Liver (tissue), 9 donors: ENCODE results near the gene DSCAM. TPM values are rescaled to one million over a fixed set of nuclear protein-coding genes. Genes with fewer than 3 reads are reported as not detected.

ENCODE experiments used
- DNase-seq: peaks from one replicate; pipeline ENCODE4 v3.0.0-alpha.2; 2017; ENCODE audit warnings: low spot score
- H3K27ac ChIP-seq, 2 donors: one replicate each; pipeline ENCODE4 v1.7.0; 2013; ENCODE audit warnings: inconsistent platforms in 2 of 2, low read length in 2 of 2, control low read depth in 1 of 2, low read depth in 1 of 2, mild to moderate bottlenecking in 1 of 2
- H3K27me3 ChIP-seq, 4 donors: one replicate each; pipeline versions ENCODE4 v1.6.1 to v1.7.0; 2013; ENCODE audit warnings: low read length in 3 of 4, inconsistent platforms in 1 of 4, mild to moderate bottlenecking in 1 of 4, moderate library complexity in 1 of 4; ENCODE audit not compliant: control insufficient read depth in 4 of 4, insufficient read depth in 4 of 4
- H3K36me3 ChIP-seq, 4 donors: one replicate each; pipeline versions ENCODE4 v1.6.1 to v1.7.0; 2013; ENCODE audit warnings: low read length in 3 of 4, mild to moderate bottlenecking in 3 of 4, low read depth in 1 of 4, moderate library complexity in 1 of 4; ENCODE audit not compliant: control insufficient read depth in 4 of 4, insufficient read depth in 3 of 4
- H3K4me1 ChIP-seq, 4 donors: one replicate each; pipeline versions ENCODE4 v1.6.1 to v1.7.0; 2013; ENCODE audit warnings: low read length in 3 of 4, mild to moderate bottlenecking in 3 of 4, moderate library complexity in 1 of 4; ENCODE audit not compliant: control insufficient read depth in 4 of 4, insufficient read depth in 4 of 4
- H3K4me3 ChIP-seq, 3 donors: one replicate each; pipeline versions ENCODE4 v1.6.1 to v1.7.0; 2013; ENCODE audit warnings: low read length in 3 of 3, control low read depth in 1 of 3, low read depth in 1 of 3, mild to moderate bottlenecking in 1 of 3
- H3K9ac ChIP-seq, 2 donors: one replicate each; pipeline ENCODE4 v1.7.0; 2013; ENCODE audit warnings: low read length in 2 of 2, mild to moderate bottlenecking in 2 of 2, moderate library complexity in 2 of 2, control low read depth in 1 of 2, low read depth in 1 of 2
- H3K9me3 ChIP-seq, 4 donors: one replicate each; pipeline versions ENCODE4 v1.6.1 to v1.7.0; 2013; ENCODE audit warnings: low read length in 3 of 4; ENCODE audit not compliant: control insufficient read depth in 4 of 4
- FOXA1 ChIP-seq: IDR thresholded peaks from 2 replicates; pipeline ENCODE4 v1.6.1; 2016; ENCODE audit warnings: antibody characterized with exemption
- GABPA ChIP-seq, 2 donors: IDR thresholded peaks in 1 of 2; conservative IDR thresholded peaks in 1 of 2; 2 replicates each; pipeline ENCODE4 v1.6.1; 2016; ENCODE audit warnings: antibody characterized with exemption in 2 of 2, mild to moderate bottlenecking in 1 of 2, moderate library complexity in 1 of 2
- HNF4A ChIP-seq, 2 donors: conservative IDR thresholded peaks; 2 replicates each; pipeline ENCODE4 v1.6.1; 2016; ENCODE audit warnings: antibody characterized with exemption in 2 of 2, mild to moderate bottlenecking in 2 of 2
- HNF4G ChIP-seq: IDR thresholded peaks from 2 replicates; pipeline ENCODE4 v1.6.1; 2016; ENCODE audit warnings: antibody characterized with exemption
- NR2F2 ChIP-seq: IDR thresholded peaks from 2 replicates; pipeline ENCODE4 v1.6.1; 2016; ENCODE audit warnings: antibody characterized with exemption
- RAD21 ChIP-seq, 2 donors: IDR thresholded peaks; 2 replicates each; pipeline ENCODE4 v1.6.1; 2016; ENCODE audit warnings: antibody characterized with exemption in 2 of 2, mild to moderate bottlenecking in 2 of 2
- RXRA ChIP-seq, 2 donors: IDR thresholded peaks; 2 replicates each; pipeline ENCODE4 v1.6.1; 2017 to 2018; ENCODE audit warnings: antibody characterized with exemption in 2 of 2, mild to moderate bottlenecking in 1 of 2
- SP1 ChIP-seq: IDR thresholded peaks from 2 replicates; pipeline ENCODE4 v1.6.1; 2018; ENCODE audit warnings: antibody characterized with exemption, mild to moderate bottlenecking
- TAF1 ChIP-seq: conservative IDR thresholded peaks from 2 replicates; pipeline ENCODE4 v1.6.1; 2016; ENCODE audit warnings: antibody characterized with exemption, mild to moderate bottlenecking
- YY1 ChIP-seq: IDR thresholded peaks from 2 replicates; pipeline ENCODE4 v1.6.1; 2016; ENCODE audit warnings: antibody characterized with exemption, mild to moderate bottlenecking
- polyA plus RNA-seq, 2 donors: library from polyadenylated mRNA; stranded (reverse) in 1 of 2; unstranded in 1 of 2; fragments of 200-250 nt in 1 of 2; fragments of >200 nt in 1 of 2; fragmentation: Nextera tagmentation in 1 of 2; extraction: Ambion mirVana in 1 of 2; gene quantifications; one replicate each; pipeline versions ENCODE4 v1.2.1 to v1.2.3, GENCODE V29; 2013 to 2015
- total RNA-seq, 2 donors: library from RNA; depleted of rRNA; stranded (reverse); fragments of >200 nt; gene quantifications; one replicate each; pipeline ENCODE4 v1.2.3, GENCODE V29; 2014
- TF ChIP-seq, protein P1 (sequence below): IDR thresholded peaks from 2 replicates; pipeline ENCODE4 v1.6.1; 2016; ENCODE audit warnings: antibody characterized with exemption, mild to moderate bottlenecking
- TF ChIP-seq, protein P2 (sequence below): IDR thresholded peaks from 2 replicates; pipeline ENCODE4 v1.6.1; 2016; ENCODE audit warnings: antibody characterized with exemption
- TF ChIP-seq, protein P3 (sequence below): IDR thresholded peaks from 2 replicates; pipeline ENCODE4 v1.6.1; 2016; ENCODE audit warnings: antibody characterized with exemption
- donor health status: healthy.
- donor health status: healthy.
- donor health status: healthy.
- donor health status: healthy.
- donor health status: healthy.

Gene DSCAM
- total and polyA plus RNA-seq, 4 donors: 0.02 to 0.23 (median 0.10) TPM

DNA sequence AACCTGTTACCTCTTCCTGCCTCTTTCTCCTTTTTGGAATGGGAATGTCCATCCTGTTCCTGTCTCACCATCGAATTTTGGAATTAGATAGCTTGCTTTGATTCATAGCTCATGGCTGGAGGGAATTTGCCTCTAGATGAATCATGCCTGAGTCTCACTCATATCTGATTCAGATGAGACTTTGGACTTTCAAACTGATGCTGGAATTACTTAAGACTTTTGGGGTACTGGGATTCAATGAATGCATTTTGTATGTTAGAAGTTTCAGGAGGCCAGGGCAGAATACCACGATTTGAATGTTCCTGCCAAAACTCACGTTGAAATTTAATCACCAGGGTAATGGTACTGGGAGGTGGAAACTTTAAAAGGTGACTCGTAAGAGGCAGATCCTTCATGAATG lies 132.4 kb downstream of the DSCAM start (continued):
- TF ChIP-seq, protein P1, sequence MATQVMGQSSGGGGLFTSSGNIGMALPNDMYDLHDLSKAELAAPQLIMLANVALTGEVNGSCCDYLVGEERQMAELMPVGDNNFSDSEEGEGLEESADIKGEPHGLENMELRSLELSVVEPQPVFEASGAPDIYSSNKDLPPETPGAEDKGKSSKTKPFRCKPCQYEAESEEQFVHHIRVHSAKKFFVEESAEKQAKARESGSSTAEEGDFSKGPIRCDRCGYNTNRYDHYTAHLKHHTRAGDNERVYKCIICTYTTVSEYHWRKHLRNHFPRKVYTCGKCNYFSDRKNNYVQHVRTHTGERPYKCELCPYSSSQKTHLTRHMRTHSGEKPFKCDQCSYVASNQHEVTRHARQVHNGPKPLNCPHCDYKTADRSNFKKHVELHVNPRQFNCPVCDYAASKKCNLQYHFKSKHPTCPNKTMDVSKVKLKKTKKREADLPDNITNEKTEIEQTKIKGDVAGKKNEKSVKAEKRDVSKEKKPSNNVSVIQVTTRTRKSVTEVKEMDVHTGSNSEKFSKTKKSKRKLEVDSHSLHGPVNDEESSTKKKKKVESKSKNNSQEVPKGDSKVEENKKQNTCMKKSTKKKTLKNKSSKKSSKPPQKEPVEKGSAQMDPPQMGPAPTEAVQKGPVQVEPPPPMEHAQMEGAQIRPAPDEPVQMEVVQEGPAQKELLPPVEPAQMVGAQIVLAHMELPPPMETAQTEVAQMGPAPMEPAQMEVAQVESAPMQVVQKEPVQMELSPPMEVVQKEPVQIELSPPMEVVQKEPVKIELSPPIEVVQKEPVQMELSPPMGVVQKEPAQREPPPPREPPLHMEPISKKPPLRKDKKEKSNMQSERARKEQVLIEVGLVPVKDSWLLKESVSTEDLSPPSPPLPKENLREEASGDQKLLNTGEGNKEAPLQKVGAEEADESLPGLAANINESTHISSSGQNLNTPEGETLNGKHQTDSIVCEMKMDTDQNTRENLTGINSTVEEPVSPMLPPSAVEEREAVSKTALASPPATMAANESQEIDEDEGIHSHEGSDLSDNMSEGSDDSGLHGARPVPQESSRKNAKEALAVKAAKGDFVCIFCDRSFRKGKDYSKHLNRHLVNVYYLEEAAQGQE: no peak
- TF ChIP-seq TAF1 (no peak), SP1 (no peak)

DNA sequence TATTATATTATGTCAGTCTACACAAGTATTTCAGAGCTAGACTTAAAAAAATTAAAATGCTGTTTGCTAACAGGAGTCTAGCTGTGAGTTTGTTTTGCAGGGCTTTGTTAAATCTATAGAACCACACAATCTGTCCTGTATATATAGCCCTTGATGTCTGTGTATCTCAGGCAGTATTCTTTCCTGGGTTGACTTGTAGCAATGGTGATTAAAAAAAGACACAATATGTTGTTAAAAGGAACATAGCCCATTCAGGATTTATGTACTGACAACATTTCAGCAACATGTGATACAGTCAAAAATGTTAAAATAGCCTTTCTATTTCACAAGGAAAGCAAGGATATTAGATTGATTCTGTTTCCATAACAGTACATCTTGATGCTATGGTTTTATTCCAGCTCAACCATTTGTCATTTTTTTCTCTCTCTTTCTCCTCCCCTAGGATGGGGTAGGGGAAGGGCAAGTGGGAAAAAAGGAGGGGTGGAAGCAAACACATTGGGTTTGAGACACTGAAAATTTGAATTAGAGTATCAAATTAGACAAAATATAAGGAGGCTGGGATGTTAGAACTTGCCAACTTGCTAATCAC lies 139.2 kb downstream of the DSCAM start:
- Histone ChIP-seq H3K9ac (no peak overlapping the region), H3K36me3 (no peaks in the 10 kb centered on the region), H3K27ac (no peak overlapping the region), H3K4me3 (no peak overlapping the region), H3K4me1 (no peaks in the 10 kb centered on the region), H3K9me3 (no peaks in the 10 kb centered on the region), H3K27me3 (no peaks in the 10 kb centered on the region)
- no peak for TF ChIP-seq YY1
- TF ChIP-seq RXRA (IDR thresholded peaks at IDR 0.05): no peak
- no peak for TF ChIP-seq RAD21 (IDR thresholded peaks at IDR 0.05)
- TF ChIP-seq, protein P2, sequence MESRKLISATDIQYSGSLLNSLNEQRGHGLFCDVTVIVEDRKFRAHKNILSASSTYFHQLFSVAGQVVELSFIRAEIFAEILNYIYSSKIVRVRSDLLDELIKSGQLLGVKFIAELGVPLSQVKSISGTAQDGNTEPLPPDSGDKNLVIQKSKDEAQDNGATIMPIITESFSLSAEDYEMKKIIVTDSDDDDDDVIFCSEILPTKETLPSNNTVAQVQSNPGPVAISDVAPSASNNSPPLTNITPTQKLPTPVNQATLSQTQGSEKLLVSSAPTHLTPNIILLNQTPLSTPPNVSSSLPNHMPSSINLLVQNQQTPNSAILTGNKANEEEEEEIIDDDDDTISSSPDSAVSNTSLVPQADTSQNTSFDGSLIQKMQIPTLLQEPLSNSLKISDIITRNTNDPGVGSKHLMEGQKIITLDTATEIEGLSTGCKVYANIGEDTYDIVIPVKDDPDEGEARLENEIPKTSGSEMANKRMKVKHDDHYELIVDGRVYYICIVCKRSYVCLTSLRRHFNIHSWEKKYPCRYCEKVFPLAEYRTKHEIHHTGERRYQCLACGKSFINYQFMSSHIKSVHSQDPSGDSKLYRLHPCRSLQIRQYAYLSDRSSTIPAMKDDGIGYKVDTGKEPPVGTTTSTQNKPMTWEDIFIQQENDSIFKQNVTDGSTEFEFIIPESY: no peak
- TF ChIP-seq FOXA1: no peak
- TF ChIP-seq, protein P3, sequence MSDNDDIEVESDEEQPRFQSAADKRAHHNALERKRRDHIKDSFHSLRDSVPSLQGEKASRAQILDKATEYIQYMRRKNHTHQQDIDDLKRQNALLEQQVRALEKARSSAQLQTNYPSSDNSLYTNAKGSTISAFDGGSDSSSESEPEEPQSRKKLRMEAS: no peak
- TF ChIP-seq GABPA (IDR thresholded peaks at IDR 0.05 in 1 of 2, conservative IDR thresholded peaks at IDR 0.05 in 1 of 2): no peak
- TF ChIP-seq HNF4A (conservative IDR thresholded peaks at IDR 0.05): no peak
- no peak for TF ChIP-seq NR2F2
- TF ChIP-seq, protein P1: no peak
- no peak for TF ChIP-seq HNF4G
- no peak for TF ChIP-seq SP1
- TF ChIP-seq TAF1: no peak
- no peak for DNase-seq
